VCaP (cell line): ENCODE results near the gene PYGM.

Experiments
- H3K27ac ChIP-seq: fragments of 450-650 bp; 2 replicates; pipeline ENCODE4 v1.5.1; 2017
- CTCF ChIP-seq: fragments of 450-650 bp; conservative IDR thresholded peaks from 2 replicates; pipeline ENCODE4 v1.5.1; 2017; ENCODE audit warnings: mild to moderate bottlenecking, moderate library complexity

The PYGM gene

GRCh38 chr11:64746486-64746885 is 13.3 kb downstream of the PYGM start:
- no peak overlapping the region for H3K27ac ChIP-seq
- no peak for TF ChIP-seq CTCF

GRCh38 chr11:64745521-64746328 is 14.0 kb downstream of the PYGM start:
- H3K27ac ChIP-seq: peak overlapping the region; percentile 59; the same call in 1 of the 2 replicates
- TF ChIP-seq CTCF: no peak

- H3K27ac ChIP-seq: peak overlapping the region; percentile 59; the same call in 1 of the 2 replicates
Observed at GRCh38 chr11:64745189-64745520, 14.6 kb downstream of the PYGM start.

GRCh38 chr11:64744544-64745188 is 15.1 kb downstream of the PYGM start:
- peak overlapping the region; percentile 59; the same call in 1 of the 2 replicates for H3K27ac ChIP-seq
- no peak for TF ChIP-seq CTCF

More at GRCh38 chr11:64745189-64745520, 14.6 kb downstream of the PYGM start:
- no peak for TF ChIP-seq CTCF

- peak; percentile 68 for TF ChIP-seq CTCF
- H3K27ac ChIP-seq: peak within 1 kb of the TSS; percentile 59; the same call in 1 of the 2 replicates
Observed at GRCh38 chr11:64743591-64744543, 15.9 kb downstream of the PYGM start, which contains the start of gene RASGRP2. TSS of gene RASGRP2 (minus strand) at chr11:64744142. CDS start at chr11:64742866, 1,276 bp downstream.

GRCh38 chr11:64742889-64743590 is 16.7 kb downstream of the PYGM start:
- TF ChIP-seq CTCF: peak; percentile 100
- H3K27ac ChIP-seq: peak overlapping the region; percentile 18; the same call in 1 of the 2 replicates
